Measurements from ENCODE around the gene PRR22.

DNA sequence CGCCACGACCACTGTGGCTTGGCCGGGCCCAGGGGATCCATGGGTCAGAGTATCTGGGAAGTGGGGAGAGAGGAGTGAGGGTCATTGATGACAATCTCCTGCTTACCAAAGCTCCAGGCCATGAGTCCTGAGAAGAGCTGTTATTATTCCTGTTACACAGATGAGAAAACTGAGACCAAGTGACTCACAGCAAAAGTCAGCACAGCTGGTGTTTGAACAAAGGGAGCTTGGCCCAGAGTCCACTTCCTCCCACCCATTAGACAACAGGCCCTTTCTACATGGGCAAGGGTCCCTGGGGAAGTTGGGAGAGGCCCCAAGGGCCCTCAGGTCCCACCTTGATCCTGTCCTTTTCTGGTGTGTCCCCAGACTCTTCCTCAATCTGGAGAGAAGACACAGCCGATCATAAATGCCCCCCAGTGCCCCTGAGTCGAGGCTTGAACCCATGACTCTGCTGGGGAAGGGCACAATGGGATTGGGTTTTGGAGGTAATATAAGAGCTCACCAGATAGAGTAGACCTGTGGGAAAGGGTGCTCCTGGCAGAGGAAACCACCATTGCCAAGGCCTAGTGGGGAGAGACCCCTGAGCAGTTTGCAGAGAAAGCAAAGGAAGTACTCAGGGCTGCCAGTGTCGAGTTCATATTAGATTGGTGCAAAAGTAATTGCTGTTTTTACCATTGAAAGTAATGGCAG lies 48.1 kb upstream of the PRR22 start:
- TF ChIP-seq POLR2A (IDR thresholded peaks at IDR 0.05): no peak
- TF ChIP-seq, protein P1, sequence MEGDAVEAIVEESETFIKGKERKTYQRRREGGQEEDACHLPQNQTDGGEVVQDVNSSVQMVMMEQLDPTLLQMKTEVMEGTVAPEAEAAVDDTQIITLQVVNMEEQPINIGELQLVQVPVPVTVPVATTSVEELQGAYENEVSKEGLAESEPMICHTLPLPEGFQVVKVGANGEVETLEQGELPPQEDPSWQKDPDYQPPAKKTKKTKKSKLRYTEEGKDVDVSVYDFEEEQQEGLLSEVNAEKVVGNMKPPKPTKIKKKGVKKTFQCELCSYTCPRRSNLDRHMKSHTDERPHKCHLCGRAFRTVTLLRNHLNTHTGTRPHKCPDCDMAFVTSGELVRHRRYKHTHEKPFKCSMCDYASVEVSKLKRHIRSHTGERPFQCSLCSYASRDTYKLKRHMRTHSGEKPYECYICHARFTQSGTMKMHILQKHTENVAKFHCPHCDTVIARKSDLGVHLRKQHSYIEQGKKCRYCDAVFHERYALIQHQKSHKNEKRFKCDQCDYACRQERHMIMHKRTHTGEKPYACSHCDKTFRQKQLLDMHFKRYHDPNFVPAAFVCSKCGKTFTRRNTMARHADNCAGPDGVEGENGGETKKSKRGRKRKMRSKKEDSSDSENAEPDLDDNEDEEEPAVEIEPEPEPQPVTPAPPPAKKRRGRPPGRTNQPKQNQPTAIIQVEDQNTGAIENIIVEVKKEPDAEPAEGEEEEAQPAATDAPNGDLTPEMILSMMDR (IDR thresholded peaks at IDR 0.05): no peak
